NCI-H82 treated with DMSO at 0.1 percent for 48 hours (cell line): Measurements from ENCODE around the gene ACTR10.

Source experiments
- DNase-seq: peaks from one replicate; lab custom pipeline; 2025; ENCODE audit not compliant: unreplicated experiment; lab: John Stamatoyannopoulos, UW

The ACTR10 gene

DNA sequence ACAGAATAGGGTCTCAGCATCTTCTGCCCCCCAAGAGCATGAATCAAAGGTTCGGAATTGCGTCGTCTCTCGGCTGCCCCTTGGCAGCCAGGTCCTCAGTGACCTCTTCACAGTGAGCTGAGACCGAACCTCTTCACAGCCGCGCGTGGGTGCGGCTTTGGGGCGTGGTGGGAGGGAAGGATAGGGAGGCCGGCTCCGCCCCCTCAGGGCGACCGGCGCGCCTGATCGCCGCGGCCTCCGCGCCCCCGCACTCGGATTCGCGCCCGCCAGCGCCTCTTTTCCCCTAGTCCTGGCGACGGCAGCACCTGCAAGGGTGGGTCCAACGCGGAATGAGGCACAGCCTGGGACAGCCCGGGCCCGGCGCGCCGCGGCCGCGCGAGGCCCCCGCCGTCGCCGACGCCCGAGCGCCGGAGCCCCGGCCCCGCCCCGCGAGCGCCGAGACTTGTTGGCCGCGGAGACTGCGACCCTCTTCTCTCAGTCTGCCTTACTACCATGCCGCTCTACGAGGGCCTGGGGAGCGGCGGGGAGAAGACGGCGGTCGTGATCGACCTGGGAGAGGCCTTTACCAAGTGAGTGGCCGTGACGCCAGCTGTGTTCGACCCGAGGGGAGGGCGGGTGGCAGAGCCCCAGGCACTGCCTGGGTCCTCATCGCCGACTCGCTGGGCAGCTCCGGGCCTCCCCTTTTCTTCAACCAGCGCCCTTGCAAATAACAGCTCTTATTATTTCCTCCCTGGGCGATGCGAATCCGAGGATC is at the start of gene ACTR10:
ACTR10 (plus strand) TSS at position 424 of the 754 bp plus-strand sequence; CDS start at position 493, 69 bp downstream.
- peak; percentile 99 for DNase-seq

DNA sequence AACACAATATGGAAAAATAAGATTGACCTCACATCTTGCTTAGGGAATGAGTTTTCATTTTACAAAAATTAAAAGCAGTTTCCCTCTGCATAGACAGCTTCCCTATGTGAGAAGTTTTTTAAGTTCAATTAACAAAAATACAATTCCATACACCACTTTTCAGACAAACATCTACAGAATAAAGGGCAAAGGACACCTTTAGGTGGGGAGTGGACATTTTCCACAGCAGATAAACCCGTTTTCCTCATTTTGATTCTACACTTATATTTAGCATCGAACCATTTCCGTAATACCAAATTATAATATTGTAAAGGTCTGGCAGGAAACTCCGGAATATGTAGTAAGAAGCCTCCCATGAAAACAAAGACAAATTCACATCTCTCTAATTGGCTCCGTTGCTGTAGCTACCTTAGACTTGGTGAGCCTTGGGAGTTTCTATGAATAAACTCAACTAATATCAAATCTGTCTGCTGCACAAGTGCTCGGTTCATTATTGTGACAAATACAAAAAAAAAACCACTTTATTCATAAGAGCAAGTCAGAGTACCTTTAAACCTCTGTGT is 49.6 kb upstream of the ACTR10 start:
- no peak for DNase-seq

DNA sequence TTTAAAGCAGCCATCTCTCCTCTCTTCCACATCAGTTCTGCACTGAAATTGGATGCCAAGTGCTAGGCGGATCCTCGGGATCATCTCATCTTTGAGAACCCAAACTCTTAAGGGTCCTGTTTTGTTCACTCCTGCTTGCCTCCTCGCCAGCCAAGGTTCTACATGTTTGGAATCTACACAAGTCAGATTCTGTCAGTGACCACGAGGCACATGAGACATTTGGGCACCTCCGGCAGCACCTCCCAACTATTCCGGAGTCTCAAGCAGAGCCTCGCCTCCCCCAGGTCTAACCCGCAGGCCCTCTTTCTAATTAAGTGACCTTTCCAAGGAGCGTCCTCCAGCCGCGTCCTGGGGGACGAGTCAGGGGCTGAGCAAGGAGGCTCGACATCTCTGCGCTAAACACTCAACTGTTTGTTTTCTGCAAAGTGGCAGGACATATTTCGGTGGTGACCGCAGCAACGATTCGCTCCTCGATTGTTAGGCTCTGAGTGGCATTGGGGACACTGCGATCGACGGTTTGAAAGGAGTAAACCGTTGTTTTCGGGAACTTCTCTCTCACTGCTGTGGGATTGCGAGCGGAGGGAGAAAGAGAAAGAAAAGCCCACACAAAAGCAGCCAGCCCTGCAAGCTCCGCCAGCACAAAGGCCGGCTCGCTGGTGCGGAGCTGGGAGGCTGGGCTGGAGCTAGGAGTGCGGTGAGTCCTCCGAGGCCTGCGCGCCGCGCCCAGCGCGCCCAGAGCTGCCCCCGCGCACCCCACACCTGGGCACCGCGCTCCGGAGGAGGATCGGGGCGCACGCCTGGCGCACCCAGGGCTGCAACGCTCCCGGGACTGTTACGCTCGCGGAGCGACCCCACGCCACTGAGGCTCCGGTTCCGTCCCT is 48.6 kb upstream of the ACTR10 start:
- DNase-seq = no peak

DNA sequence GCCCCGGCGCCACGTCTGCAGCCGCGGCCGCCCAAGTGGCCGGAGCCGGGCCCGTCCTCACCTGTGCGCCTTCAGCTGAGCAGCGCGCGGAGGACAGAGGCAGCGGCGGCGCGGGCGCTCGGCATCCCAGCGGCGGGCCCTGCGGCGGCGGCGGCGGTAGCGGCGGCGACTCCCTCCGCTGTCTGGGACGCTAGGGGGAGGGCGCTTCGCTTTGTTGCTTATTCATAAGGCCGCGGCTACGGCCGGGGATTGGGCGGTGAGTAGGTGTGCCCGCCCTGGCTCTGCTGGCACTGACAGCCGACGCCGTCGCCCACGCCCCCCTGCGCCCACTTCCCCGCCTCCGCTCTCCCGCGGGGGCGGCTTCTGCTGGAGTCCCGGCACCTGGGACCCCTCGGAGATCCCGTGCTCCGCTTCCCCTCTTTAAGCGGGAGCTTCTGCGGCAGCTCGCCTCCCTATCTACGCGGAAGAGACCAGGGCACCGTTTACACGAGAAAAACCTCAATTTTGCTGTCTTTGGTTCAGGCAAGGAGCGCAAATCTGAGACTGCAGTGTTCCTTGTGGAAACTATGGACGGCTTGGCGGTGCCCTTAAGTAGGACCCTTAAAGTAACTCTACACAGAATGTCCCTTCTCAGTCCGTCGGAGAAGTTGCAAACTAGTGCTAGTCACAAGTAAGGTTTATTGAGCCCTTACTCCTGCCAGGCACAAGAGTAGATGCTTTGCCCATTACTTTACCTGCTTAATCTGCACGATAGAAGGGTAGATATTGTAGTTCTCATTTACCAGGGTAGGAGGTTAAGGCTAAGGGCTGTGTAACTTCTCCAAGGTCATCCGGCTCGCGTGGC is 47.7 kb upstream of the ACTR10 start, which contains the start of gene ARMH4:
ARMH4 (minus strand) TSS at position 200 of the 844 bp plus-strand sequence. CDS start 12,855 bp downstream, outside the sequence.
- peak; percentile 100 for DNase-seq

DNA sequence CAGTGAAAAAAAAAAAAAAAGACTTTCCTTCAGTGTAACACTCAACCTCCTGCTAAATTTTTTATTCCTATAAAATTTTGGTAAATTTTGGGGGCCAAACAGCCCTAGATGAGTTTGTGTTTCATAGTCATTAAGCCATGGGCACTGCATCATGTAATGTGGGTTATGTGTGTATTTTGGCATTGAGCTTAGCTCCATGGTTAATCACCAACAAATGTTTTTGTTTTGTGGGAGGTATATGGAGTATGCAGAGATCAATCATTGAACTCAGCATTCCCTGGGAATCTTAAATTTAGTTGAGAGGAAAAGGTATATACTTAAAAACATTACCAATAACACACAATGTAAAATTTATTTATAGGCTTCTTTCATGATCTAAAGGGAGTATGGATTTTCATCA is 39.4 kb upstream of the ACTR10 start:
- DNase-seq = no peak

DNA sequence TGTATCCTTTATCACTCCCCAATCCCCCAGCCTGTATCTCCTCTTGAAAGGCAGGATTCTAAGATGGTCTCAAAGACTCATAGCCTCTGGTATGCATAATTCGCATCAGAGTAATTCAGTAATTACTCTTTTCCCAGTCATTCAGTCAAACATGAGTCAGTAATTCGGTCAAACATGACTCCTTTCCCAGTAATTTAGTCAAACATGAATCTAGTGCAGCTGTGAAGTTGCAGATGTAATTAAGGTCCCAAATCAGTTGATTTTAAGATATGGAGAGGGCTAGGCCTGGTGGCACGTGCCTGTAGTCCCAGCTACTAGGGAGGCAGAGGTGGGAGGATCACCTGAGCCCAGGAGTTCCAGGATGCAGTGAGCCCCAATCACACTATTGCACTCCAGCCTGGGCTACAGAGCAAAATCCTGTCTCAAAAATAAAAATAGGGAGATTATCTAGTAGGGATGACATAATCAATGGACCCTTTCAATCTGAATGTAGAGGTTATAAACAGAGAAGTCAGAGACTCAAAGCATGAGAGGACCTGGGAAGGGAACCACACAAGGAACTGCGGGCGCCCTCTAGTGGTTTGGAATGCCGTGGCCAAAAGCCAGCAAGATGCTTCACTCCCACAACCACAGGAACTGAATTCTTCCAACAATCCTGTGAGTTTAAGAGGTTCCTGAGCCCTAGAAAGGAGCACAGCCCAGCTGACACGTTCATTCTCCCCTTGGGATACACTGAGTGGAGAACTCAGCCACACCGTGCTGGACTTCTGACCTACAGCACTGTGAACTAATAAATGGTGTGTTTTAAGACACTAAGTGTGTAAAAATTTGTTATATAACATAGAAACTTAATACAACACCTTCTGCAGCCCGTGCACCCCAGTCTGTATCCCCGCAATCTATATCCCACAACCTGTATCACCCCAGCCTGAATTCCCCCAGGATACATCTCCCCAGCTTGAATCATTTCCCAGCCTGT is 33.7 kb upstream of the ACTR10 start:
- peak; percentile 99 for DNase-seq

DNA sequence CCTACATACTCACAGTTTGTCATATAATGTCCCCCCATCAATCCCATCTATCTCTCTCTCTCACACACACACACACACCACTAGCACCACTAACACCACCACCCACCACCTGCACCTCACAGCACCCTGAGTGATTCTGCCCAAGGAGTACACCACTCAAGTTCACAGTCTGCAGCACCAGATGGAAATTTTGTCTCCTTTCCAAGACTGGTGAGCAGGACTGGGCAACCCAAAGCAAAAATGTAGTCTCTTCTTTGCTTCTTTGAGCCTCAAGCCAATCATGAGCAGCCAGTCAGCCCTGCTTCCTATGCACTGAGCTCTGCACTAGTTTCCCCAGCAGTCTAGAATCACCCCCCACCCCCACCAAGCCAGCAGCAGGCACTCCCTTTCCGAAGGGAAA is 32.9 kb upstream of the ACTR10 start:
- no peak for DNase-seq

DNA sequence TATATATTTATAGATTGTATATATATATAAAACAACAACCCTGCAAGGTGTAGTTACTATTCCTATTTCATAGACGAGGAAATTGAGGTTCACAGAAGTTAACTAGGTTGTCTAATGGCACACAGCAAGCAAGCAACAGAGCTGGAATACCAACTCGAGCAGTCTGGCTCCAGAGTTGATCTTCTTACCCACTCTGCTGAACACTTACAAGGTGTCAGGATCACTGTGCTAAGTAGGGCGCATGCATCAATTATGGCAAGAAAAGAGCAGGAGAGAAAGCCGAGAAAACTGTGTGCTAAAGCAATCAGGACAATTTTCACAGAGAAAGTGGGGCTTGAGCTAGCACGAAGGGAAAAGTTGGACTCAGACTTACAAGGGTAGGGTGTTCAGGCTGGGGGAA is 32.1 kb upstream of the ACTR10 start:
- no peak for DNase-seq

DNA sequence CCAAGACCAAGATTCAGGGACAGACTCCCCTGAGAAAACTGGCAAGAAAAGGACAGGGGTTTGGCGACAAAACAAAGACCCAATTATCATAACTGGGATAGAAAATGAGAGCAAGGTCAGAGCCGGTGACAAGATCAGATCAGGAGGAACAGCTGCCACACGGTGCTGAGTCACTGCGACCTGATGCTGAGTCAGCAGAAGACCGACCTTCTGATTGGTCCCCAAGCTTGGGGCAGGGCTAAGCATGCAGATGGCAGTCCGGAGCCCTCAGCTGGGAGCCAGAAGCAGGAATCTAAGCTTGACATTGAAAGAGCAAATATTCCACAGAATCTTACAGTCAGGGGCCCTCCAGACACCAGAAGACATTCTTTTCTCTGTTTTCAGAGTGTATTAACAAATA is 28.9 kb upstream of the ACTR10 start:
- peak; percentile 100 for DNase-seq

DNA sequence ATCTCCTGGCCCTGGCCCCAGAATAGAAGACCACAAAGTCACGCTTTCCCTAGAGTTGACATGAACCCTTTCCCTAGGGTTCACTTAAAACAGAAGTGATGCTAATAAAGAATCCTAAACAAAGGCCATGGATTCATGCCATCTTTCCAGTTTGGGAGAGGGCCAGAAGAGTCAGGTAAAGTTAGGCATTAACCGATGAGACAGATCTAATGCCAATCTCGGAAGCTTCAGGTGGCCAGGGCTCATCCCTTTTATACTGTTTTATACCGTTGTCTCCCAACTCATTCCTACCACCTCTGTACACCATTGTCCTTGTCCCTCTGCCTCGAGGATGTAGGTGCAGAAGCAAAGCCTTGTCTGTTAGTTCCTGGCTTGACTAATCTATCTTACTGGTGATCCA is 22.8 kb upstream of the ACTR10 start:
- DNase-seq = no peak

DNA sequence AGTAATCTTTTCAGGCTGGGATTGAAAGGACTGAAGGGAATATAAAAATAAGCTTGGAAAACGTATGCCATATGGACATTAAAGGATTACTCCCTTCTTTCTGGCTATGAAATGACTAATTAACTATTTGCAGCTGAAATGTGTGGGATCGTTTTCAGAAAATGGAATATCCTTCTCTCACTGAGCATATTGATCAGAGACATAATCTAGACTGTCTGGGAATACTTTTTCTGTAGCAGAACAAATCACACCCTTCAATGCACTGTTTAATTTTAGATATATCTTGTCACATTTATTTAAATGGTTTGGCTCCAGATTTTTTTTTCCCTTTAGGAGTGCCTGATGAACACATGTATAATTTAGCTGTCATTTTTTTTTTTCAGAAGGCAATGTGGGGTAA is 10.8 kb upstream of the ACTR10 start:
- peak; percentile 97 for DNase-seq

DNA sequence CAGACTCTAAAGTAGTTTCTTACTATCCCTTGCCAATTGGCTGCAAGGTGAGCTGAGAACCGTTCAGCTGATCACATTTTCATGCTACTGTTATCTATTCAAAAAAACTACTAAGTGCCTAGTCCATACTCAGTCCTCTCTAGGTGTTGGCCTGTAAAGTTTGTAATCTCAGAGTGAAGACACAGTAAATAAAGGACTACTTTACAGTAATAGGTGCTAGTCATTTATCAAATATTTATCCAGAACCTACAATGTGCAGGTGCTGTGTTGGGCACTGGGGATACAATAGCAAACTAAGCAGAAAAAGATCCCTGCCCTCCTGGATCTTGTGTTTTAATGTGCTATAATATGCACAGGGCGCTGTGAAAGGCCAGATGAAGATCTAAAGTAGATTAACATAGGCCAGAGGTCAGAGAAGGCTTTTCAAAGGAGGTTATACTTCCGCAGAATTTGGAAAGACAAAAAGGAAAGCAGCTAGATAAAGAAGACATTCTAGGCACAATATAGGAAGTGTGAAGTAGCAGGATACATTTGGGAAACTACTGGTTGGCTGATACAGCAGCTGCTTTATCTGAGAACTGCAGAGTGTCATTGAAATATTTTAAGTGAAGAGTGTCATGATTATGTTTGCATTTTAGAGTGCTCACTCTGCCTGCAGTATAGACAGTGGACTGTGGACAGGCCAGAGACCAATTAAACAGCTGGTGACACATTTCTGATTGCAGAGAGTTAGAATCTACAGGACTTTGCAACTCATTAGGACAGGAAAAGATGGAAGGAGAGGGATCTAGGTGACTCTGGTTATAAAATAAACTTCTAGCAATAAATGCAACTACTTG is 8.0 kb upstream of the ACTR10 start:
- DNase-seq = peak; percentile 75

DNA sequence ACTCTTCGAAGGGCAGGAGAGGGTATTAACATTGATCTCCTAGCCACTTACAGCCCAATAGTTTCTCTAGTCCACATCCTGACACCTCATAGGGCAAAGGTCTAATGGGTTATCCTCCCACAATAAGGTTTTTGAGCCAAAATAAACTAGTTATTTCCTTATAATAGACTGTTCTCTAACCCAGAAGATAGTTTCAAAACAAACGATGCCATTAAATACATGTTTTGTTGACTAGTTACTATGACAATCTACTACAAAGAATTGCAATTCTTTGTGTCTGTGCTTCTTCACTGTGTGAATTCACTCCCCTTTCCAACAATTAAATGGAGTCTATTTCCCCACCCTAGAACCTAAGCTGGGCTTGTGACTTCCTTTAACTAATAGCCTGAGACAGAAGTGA is 6.4 kb upstream of the ACTR10 start:
- DNase-seq = no peak

DNA sequence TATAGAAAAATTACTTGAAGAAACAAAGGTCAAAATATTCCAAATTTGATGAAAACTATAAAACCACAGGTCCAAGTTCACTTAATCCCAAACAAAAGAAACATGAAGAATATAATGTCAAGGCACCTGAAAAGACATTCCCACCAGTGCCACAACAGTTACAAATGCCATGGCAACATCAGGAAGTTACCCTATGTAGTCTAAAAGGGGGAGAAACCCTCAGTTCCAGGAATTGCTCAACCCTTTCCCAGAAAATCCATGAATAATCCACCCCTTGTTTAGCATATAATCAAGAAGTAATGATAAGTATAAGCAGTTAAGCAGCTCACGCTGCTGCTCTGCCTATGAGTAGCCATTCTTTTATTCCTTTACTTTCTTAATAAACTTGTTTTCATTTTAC is 3.8 kb upstream of the ACTR10 start:
- no peak for DNase-seq

DNA sequence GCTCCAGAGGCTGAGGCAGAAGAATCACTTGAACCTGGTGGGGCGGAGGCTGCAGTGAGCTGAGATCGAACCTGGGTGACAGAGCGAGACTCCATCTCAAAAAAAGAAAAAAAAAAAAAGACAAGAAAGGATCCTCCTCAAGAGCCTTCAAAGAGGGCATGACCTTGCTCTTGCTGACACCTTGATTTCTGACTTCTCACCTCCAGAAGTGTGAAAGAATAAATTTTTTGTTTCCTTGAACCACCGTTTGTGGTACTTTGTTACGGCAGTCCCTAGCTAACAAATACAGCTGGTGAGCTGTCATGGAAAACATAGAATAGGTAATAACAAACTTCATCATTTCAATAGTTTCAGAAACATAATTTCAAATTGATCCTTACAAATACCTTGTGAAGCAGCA is 1.9 kb upstream of the ACTR10 start:
- DNase-seq = no peak

DNA sequence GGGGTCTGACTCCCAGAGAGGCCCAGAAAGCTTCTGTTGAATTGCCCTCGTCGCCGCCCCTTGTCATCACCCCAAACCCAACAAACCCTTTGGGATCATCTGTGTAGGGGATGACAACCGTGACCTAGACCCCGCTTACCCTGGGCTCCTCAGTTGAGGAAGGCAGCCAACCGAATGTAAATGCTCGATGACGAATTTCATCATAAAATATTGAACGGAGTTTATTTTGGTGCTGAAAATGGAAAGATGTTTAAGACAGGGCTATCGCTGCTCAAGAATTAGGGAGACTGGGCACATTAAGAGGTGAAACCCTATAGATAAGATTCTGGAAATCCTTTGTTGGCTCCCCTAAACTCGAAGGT is 512 bp downstream of the ACTR10 start:
- no peak for DNase-seq

DNA sequence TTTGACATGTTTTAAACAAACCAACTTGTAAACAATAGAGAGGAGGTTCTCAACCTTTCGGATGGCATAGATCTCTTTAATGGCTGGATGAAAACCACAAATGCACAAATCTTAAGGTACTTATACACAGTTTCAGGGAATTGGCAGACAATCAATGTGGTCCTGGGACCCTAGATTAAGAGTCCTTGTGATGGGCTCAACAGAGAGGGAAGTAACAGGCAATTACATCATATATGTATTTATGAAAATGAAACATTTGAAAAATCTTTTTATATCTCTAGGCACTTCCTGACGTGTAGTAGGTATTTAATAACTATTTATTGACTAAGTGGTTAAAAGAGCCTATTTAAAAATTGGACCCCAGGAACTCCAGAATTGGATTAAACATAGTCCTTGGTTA is 897 bp downstream of the ACTR10 start:
- DNase-seq = no peak

DNA sequence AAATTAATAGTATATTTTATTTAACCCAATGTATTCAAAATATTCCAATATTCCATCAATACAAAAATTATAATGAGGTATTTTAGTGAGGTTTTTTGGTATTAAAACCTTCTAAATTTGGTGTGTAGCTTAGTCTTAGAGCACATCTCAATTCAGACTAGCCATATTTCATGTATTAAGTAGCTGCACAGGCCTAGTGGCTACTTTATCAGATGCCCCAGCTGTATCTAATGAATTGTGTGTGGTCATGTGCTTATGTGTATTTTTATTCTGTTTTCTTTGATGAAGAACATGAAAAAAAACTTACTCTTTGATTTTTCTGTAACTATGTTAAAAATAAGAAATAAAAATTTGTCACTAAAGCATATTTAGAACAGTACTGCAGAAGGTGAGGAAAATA is 13.2 kb downstream of the ACTR10 start:
- DNase-seq = no peak
